ENCODE results near the gene GAB1.

GRCh38 chr4:143407888-143408287 lies 71.2 kb downstream of the GAB1 start:
- TF ChIP-seq CTCF (IDR thresholded peaks at IDR 0.05), result no peak
- no peak for TF ChIP-seq POLR2A (IDR thresholded peaks at IDR 0.05)

Data from ovary (tissue), 3 donors.